GM19452 (cell line): ENCODE data around the gene PFDN5.
A peak's percentile ranks its signal among the peaks of the same experiment; 100 is the strongest.

Experiments used
- ATAC-seq: cut with Tn5 transposase; IDR thresholded peaks from one replicate; pipeline ENCODE4 v1.9.1; 2021; ENCODE audit not compliant: unreplicated experiment

PFDN5 gene

DNA sequence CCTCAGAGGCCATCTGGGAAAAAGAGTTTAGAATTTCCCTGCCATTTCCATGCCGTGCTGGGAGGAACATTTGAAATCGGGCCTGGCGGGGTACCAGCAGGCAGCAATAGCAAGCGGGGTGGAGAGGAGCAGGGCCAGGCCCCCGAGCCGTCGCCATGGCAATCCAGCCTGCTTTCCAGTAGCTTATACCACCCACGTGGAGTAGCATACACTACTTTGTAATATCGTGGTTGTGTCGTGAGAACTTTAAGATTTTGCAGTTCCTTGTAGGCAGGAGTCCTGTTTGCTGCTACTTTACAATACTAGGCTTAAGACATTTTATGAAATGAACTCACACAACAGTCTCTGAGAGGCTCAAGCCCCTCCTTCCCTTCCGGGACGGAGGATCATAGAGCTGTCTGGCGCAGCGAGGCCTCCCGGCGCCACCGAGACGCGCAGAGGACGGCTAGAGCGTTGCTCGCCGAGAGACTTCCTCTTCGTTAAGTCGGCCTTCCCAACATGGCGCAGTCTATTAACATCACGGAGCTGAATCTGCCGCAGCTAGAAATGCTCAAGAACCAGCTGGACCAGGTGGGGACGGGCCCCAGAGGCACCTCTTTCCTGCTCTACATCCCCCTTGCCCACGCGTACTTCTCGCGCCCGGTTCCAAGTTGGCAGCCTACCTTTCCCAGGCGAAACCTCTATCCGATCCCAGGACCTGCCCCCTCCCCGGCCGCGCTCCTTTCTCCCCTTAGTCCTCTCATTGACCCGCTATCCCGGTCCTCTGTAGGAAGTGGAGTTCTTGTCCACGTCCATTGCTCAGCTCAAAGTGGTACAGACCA lies at the start of gene PFDN5:
TSS of gene PFDN5 (plus strand) at position 473 of the 821 bp plus-strand sequence. CDS start at position 499, 26 bp downstream.
- peak; percentile 90 for ATAC-seq

- peak; percentile 73 for ATAC-seq
Observed at GRCh38 chr12:53251477-53252348, 43.6 kb upstream of the PFDN5 start.

- ATAC-seq: no peak
Observed at GRCh38 chr12:53252349-53252916, 42.9 kb upstream of the PFDN5 start.

DNA sequence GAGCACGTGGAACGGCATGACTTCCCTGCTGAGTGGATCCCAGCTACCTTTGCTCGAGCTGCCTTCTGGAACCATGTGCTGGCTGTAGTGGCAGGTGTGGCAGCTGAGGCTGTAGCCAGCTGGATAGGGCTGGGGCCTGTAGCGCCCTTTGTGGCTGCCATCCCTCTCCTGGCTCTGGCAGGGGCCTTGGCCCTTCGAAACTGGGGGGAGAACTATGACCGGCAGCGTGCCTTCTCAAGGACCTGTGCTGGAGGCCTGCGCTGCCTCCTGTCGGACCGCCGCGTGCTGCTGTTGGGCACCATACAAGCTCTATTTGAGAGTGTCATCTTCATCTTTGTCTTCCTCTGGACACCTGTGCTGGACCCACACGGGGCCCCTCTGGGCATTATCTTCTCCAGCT lies 42.0 kb upstream of the PFDN5 start:
- no peak for ATAC-seq

GRCh38 chr12:53254816-53255545 lies 40.4 kb upstream of the PFDN5 start:
- no peak for ATAC-seq

- ATAC-seq: no peak
Observed at GRCh38 chr12:53255996-53256395, 39.3 kb upstream of the PFDN5 start.

GRCh38 chr12:53258541-53259539 lies 36.5 kb upstream of the PFDN5 start:
- ATAC-seq: no peak

GRCh38 chr12:53259891-53260290 lies 35.5 kb upstream of the PFDN5 start:
- no peak for ATAC-seq

DNA sequence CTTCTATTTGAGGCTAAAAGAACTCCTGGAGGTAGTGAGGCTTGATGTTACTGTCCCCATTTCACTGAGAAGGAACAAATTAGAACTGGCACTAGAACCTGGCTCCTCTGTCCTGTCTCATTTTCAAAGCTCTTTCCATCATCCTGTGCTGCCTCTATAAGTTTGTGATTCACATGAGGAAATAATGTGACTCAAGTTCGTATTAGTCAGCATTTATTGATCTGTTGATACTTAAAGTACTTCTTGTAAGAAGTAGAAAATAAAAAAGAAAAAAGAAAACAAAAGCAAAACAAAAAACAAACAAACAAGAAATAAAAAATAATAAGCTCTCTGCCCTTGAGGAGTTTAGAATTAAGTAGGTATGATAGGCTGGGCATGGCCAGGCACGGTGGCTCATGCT lies 29.6 kb upstream of the PFDN5 start:
- ATAC-seq: no peak

GRCh38 chr12:53267306-53267998 lies 27.9 kb upstream of the PFDN5 start:
- no peak for ATAC-seq

DNA sequence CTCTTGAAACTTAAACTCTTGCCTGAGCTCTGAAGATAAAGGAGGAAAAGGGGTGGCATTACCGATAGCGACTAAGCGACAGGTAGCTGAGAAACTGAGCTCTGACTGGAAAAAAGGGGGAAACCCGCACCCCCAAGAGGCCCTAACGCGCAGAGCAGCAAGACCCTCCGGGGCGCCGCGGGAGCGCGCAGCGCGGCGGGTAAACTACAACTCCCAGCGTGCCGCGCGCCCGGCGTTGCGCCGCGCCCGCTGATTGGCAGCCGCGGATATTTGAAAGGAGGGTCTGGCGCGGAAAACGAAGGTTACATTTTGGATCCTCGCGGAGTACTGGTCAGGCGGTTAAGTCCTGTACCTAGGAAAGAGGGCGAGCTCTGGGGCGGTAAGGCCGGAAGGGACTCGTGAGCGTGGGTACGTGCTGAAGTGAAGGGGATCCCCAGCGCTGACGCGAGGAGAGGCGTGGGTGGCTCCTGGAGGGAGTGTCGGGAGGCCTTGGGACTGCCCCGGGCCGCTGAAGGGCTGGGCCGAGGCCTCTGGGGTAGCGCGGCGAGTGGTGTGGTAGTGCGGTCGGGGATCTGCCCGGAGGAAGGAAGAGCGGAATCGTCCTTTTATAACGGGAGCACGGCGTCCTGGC lies 27.2 kb upstream of the PFDN5 start, which contains the start of gene ESPL1:
TSS of gene ESPL1 (plus strand) at position 301 of the 631 bp plus-strand sequence. CDS start 468 bp downstream, outside the sequence.
- ATAC-seq: peak; percentile 80

DNA sequence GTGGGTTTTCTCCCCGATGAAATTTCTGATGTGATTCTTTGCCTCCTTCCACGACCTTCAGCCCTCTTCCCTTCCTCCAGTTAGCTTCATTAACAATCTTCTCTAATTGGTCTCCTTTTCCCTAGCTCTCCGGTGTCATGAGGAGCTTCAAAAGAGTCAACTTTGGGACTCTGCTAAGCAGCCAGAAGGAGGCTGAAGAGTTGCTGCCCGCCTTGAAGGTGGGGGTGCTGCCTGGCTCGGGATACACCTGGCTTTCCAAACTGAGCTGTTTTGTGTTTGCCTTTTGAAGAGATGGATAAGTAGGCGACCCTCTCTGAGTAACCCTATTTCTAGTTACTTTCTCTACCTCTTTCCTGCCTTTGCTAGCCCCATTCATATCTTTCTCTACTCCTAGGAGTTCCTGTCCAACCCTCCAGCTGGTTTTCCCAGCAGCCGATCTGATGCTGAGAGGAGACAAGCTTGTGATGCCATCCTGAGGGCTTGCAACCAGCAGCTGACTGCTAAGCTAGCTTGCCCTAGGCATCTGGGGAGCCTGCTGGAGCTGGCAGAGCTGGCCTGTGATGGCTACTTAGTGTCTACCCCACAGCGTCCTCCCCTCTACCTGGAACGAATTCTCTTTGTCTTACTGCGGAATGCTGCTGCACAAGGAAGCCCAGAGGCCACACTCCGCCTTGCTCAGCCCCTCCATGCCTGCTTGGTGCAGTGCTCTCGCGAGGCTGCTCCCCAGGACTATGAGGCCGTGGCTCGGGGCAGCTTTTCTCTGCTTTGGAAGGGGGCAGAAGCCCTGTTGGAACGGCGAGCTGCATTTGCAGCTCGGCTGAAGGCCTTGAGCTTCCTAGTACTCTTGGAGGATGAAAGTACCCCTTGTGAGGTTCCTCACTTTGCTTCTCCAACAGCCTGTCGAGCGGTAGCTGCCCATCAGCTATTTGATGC lies 26.4 kb upstream of the PFDN5 start:
- ATAC-seq: no peak

- ATAC-seq: no peak
Observed at GRCh38 chr12:53274445-53274844, 20.9 kb upstream of the PFDN5 start.

DNA sequence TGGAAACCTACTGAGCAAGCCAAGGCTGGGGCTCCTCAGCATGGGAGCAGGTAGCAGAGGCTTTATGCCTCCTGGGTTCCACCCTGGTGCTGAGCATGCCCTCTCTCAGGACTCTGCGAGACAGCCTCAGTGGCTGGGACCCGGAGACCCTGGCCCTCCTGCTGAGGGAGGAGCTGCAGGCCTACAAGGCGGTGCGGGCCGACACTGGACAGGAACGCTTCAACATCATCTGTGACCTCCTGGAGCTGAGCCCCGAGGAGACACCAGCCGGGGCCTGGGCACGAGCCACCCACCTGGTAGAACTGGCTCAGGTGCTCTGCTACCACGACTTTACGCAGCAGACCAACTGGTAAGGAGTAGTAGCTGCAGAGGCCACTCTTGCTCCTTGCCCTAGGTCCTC lies 18.8 kb upstream of the PFDN5 start:
- ATAC-seq: no peak

GRCh38 chr12:53277981-53278380 lies 17.4 kb upstream of the PFDN5 start:
- no peak for ATAC-seq

GRCh38 chr12:53279283-53279869 lies 16.0 kb upstream of the PFDN5 start:
- ATAC-seq: no peak

- no peak for ATAC-seq
Observed at GRCh38 chr12:53279888-53280498, 15.3 kb upstream of the PFDN5 start.
